GM23248 (cell line): ENCODE data around the gene SH3RF1.

Experiments
- EZH2 ChIP-seq: fragments of 200-600 bp; sonication (generic); IDR thresholded peaks from 2 replicates; pipeline ENCODE4 v1.6.1; 2018; ENCODE audit warnings: antibody characterized with exemption, mild to moderate bottlenecking; ENCODE audit not compliant: insufficient read depth, poor library complexity, severe bottlenecking
- EZH2phosphoT487 ChIP-seq: fragments of 200-600 bp; sonication (generic); IDR thresholded peaks from 2 replicates; pipeline ENCODE4 v1.6.1; 2018; ENCODE audit warnings: antibody characterized with exemption, moderate library complexity, mild to moderate bottlenecking, low read depth; ENCODE audit not compliant: insufficient read depth

- TF ChIP-seq EZH2 = no peak
- no peak for TF ChIP-seq EZH2phosphoT487
Observed at GRCh38 chr4:169222761-169223160, 48.0 kb downstream of the SH3RF1 start.
